Smooth muscle cell (in vitro differentiated cells): ENCODE measurements around the gene LRRC55. TPM values are rescaled to one million over a fixed set of nuclear protein-coding genes. Genes with fewer than 3 reads are reported as not detected.

Experiments used
- DNase-seq: peaks from one replicate; lab custom pipeline; 2025; ENCODE audit not compliant: unreplicated experiment; lab: John Stamatoyannopoulos, UW
- H2AFZ ChIP-seq: fragments of 200-600 bp; sonication (generic); 2 replicates; pipeline ENCODE4 v1.6.0; 2016; ENCODE audit warnings: antibody characterized with exemption, low read depth, mild to moderate bottlenecking
- H3F3A ChIP-seq: fragments of 200-600 bp; sonication (generic); 2 replicates; pipeline ENCODE4 v1.6.0; 2017; ENCODE audit warnings: antibody characterized with exemption, low read depth
- H3K27ac ChIP-seq: fragments of 200-600 bp; sonication (generic); 2 replicates; pipeline ENCODE4 v1.5.1; 2016; ENCODE audit warnings: low read depth, mild to moderate bottlenecking
- H3K27me3 ChIP-seq: fragments of 200-600 bp; sonication (generic); 2 replicates; pipeline ENCODE4 v1.6.1; 2016; ENCODE audit warnings: low read depth, mild to moderate bottlenecking
- H3K36me3 ChIP-seq: fragments of 200-600 bp; sonication (generic); 2 replicates; pipeline ENCODE4 v1.5.1; 2016; ENCODE audit warnings: low read depth
- H3K4me1 ChIP-seq: fragments of 200-600 bp; sonication (generic); 2 replicates; pipeline ENCODE4 v1.5.1; 2016; ENCODE audit warnings: low read depth
- H3K4me2 ChIP-seq: fragments of 200-600 bp; sonication (generic); 2 replicates; pipeline ENCODE4 v1.6.0; 2016; ENCODE audit warnings: mild to moderate bottlenecking
- H3K4me3 ChIP-seq: fragments of 200-600 bp; sonication (generic); 2 replicates; pipeline ENCODE4 v1.5.1; 2016; ENCODE audit warnings: mild to moderate bottlenecking
- H3K79me2 ChIP-seq: fragments of 200-600 bp; sonication (generic); 2 replicates; pipeline ENCODE4 v1.6.0; 2016; ENCODE audit warnings: low read depth, mild to moderate bottlenecking
- H3K9ac ChIP-seq: fragments of 200-600 bp; sonication (generic); 2 replicates; pipeline ENCODE4 v1.6.0; 2016; ENCODE audit warnings: low read depth
- H3K9me3 ChIP-seq: fragments of 200-600 bp; sonication (generic); replicated peaks from 2 replicates; pipeline ENCODE4 v1.5.1; 2016; ENCODE audit warnings: low read depth
- H4K20me1 ChIP-seq: fragments of 200-600 bp; sonication (generic); 2 replicates; pipeline ENCODE4 v1.6.0; 2016; ENCODE audit warnings: low read depth
- CTCF ChIP-seq: fragments of 200-600 bp; sonication (generic); IDR thresholded peaks from 2 replicates; pipeline ENCODE4 v1.5.1; 2017; ENCODE audit warnings: borderline replicate concordance, mild to moderate bottlenecking, antibody characterized with exemption; ENCODE audit not compliant: insufficient read depth, poor library complexity, severe bottlenecking
- WGBS: methylation state at CpG from one replicate; pipeline ENCODE4 v1.1.7; 2016; ENCODE audit warnings: low lambda C conversion rate; 5-methylcytosine and 5-hydroxymethylcytosine counted together
- polyA plus RNA-seq: library from polyadenylated mRNA; unstranded; fragments of >200 nt; fragmentation: Nextera tagmentation; extraction: Ambion mirVana; gene quantifications from 2 replicates; pipeline ENCODE4 v1.2.1, GENCODE V29; 2016
- total RNA-seq: library from RNA; depleted of rRNA; stranded (reverse); fragments of >200 nt; gene quantifications from 2 replicates; pipeline ENCODE4 v1.2.3, GENCODE V29; 2014

Gene LRRC55
- total and polyA plus RNA-seq, 2 experiments from 2014 or later = 0.10 TPM; not detected in 1

GRCh38 chr11:57230316-57230715, 48.6 kb downstream of the LRRC55 start:
- Histone ChIP-seq H3K4me1 (peaks cover 46% of the 10 kb centered on the region), H3K27ac (peak overlapping the region; percentile 90), H4K20me1 (no peaks in the 10 kb centered on the region), H2AFZ (peak overlapping the region; percentile 70), H3K27me3 (no peaks in the 10 kb centered on the region), H3K36me3 (no peaks in the 10 kb centered on the region), H3K4me2 (peak overlapping the region; percentile 94), H3K4me3 (no peak overlapping the region), H3F3A (peaks cover 26% of the 10 kb centered on the region), H3K9me3 (no peaks in the 10 kb centered on the region), H3K79me2 (peaks cover 26% of the 10 kb centered on the region), H3K9ac (peak overlapping the region; percentile 69)
- no peak for DNase-seq
- under 1% methylated on average over 5 of the region's 5 CpGs for WGBS
- no peak for TF ChIP-seq CTCF

GRCh38 chr11:57230791-57231538, 49.2 kb downstream of the LRRC55 start:
- Histone ChIP-seq H3K27me3 (no peaks in the 10 kb centered on the region), H3K36me3 (no peaks in the 10 kb centered on the region), H3K9ac (peak overlapping the region; percentile 69), H3K4me2 (peak overlapping the region; percentile 94), H3K4me3 (no peak overlapping the region), H3K27ac (peak overlapping the region; percentile 90), H4K20me1 (no peaks in the 10 kb centered on the region), H3K79me2 (peaks cover 32% of the 10 kb centered on the region), H3K9me3 (no peaks in the 10 kb centered on the region), H3K4me1 (peaks cover 52% of the 10 kb centered on the region), H2AFZ (peak overlapping the region; percentile 70), H3F3A (peaks cover 26% of the 10 kb centered on the region)
- 14% methylated on average over 18 of the region's 18 CpGs for whole genome bisulfite sequencing
- no peak for TF ChIP-seq CTCF
- DNase-seq = no peak

- WGBS = 50% methylated on average over 3 of the region's 3 CpGs
- peak overlapping the region; percentile 69 for H3K9ac ChIP-seq
Observed at GRCh38 chr11:57231539-57232253, 49.9 kb downstream of the LRRC55 start.

More at GRCh38 chr11:57231539-57232253, 49.9 kb downstream of the LRRC55 start:
- no peaks in the 10 kb centered on the region for H3K36me3 ChIP-seq
- H3K4me3 ChIP-seq = no peak overlapping the region
- no peak for TF ChIP-seq CTCF
- peaks cover 39% of the 10 kb centered on the region for H3K79me2 ChIP-seq
- peak overlapping the region; percentile 70 for H2AFZ ChIP-seq
- H3K9me3 ChIP-seq = no peaks in the 10 kb centered on the region
- peaks cover 26% of the 10 kb centered on the region for H3F3A ChIP-seq
- no peak for DNase-seq
- H3K27ac ChIP-seq = peak overlapping the region; percentile 90
- H3K4me2 ChIP-seq = peak overlapping the region; percentile 94
- H3K27me3 ChIP-seq = no peaks in the 10 kb centered on the region
- H4K20me1 ChIP-seq = no peaks in the 10 kb centered on the region
- H3K4me1 ChIP-seq = peaks cover 52% of the 10 kb centered on the region
